ENCODE data around the gene STX4. TPM values are rescaled to one million over a fixed set of nuclear protein-coding genes. Genes with fewer than 3 reads are reported as not detected.

The STX4 gene
- polyA plus RNA-seq, 1 donor (not counting 4 experiments of a cell fraction or from before 2014, with no cell fraction given): 43.6 TPM

DNA sequence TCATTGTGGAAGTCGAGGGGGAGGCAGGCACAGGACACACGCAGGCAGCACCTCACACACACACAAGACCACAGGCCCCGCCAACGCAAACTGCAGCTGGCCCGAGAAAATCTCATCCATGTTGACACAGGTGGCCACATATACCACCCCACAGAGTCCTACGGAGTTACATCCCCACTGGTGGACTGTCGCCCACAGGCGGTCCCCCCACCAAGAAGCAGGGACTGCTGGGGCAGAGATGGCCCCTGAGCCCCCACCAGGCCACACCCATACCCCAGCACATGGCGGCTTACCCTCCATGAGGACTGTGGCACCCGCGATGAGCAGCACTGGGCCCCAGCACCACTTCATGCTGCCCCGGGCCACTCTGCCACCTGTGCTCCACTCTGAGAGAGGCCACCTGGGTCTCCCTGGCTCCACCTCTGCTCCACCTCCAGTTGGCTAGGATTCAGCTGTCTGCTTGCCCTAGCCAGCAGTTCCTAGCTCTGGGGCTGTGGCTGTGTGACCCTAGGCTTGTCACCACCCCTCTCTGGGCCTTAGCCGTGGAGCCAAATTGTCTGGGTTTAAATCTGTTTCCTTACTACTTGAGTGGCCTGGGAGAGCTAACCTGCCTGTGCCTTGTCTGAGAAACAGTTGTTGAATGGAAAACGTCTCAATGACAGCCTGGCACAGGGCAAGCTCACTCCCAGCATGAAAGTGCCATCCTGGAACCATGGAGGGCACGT lies 55.3 kb downstream of the STX4 start, which contains the start of gene PRSS53:
Gene PRSS53, minus strand, starts transcription at position 485 of the 725 bp plus-strand sequence. Its CDS starts 134 bp downstream, at position 351.
- Histone ChIP-seq H3K4me1 (ENCODE audit: control insufficient read depth, extremely low read depth, insufficient read depth, low read length) (peaks cover 15% of the 10 kb centered on the region), H3K27ac (ENCODE audit: control insufficient read depth, insufficient read depth, low read length) (no peak within 1 kb of the TSS), H3K9me3 (ENCODE audit: control insufficient read depth, low read depth, low read length) (no peaks in the 10 kb centered on the region), H3K9ac (ENCODE audit: control insufficient read depth, extremely low read depth, insufficient read depth, low read length) (no peak within 1 kb of the TSS), H2AFZ (ENCODE audit: control insufficient read depth, low read length) (no peak within 1 kb of the TSS), H3K4me2 (ENCODE audit: control insufficient read depth, extremely low read depth, insufficient read depth, low read depth, low read length) (no peak within 1 kb of the TSS), H3K79me2 (ENCODE audit: control insufficient read depth, insufficient read depth, low read length) (peaks cover 20% of the 10 kb centered on the region), H3K36me3 (ENCODE audit: control insufficient read depth in 2 of 2, extremely low read depth in 1 of 2, insufficient read depth in 2 of 2, low read length in 2 of 2) (peaks cover 7 to 12% of the 10 kb centered on the region in 2 experiments), H3K4me3 (ENCODE audit: control insufficient read depth in 2 of 3, extremely low read depth in 1 of 3, insufficient read depth in 2 of 3, low read depth in 1 of 3, low read length in 3 of 3) (no peak within 1 kb of the TSS), H4K20me1 (ENCODE audit: control insufficient read depth, extremely low read depth, insufficient read depth, low read length) (no peaks in the 10 kb centered on the region), H3K9me1 (ENCODE audit: control insufficient read depth, extremely low read depth, insufficient read depth, low read length) (no peaks in the 10 kb centered on the region), H3K27me3 (ENCODE audit: control insufficient read depth, extremely low read depth, insufficient read depth, low read length) (no peaks in the 10 kb centered on the region)
- dilution Hi-C loops (cut with MboI; ENCODE audit: extremely low pct_ligation_motif_present, low sequenced_read_pairs): no loop called here
- TF ChIP-seq, protein P1, sequence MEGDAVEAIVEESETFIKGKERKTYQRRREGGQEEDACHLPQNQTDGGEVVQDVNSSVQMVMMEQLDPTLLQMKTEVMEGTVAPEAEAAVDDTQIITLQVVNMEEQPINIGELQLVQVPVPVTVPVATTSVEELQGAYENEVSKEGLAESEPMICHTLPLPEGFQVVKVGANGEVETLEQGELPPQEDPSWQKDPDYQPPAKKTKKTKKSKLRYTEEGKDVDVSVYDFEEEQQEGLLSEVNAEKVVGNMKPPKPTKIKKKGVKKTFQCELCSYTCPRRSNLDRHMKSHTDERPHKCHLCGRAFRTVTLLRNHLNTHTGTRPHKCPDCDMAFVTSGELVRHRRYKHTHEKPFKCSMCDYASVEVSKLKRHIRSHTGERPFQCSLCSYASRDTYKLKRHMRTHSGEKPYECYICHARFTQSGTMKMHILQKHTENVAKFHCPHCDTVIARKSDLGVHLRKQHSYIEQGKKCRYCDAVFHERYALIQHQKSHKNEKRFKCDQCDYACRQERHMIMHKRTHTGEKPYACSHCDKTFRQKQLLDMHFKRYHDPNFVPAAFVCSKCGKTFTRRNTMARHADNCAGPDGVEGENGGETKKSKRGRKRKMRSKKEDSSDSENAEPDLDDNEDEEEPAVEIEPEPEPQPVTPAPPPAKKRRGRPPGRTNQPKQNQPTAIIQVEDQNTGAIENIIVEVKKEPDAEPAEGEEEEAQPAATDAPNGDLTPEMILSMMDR (optimal IDR thresholded peaks at IDR 0.05 in 1 of 3, IDR thresholded peaks at IDR 0.05 in 1 of 3, conservative IDR thresholded peaks at IDR 0.05 in 1 of 3; ENCODE audit: extremely low read depth in 1 of 3, insufficient read depth in 2 of 3, low read length in 3 of 3): no peak
- no peak for TF ChIP-seq EZH2 (IDR thresholded peaks at IDR 0.05; ENCODE audit: low read length)
- DNase-seq (ENCODE audit: low read depth, low spot score) (no peak), FAIRE-seq (no peak)

GRCh38 chr16:31089199-31089598 lies 55.8 kb downstream of the STX4 start:
- H3K4me3 ChIP-seq (ENCODE audit: control insufficient read depth in 2 of 3, extremely low read depth in 1 of 3, insufficient read depth in 2 of 3, low read depth in 1 of 3, low read length in 3 of 3): no peak overlapping the region
- H2AFZ ChIP-seq (ENCODE audit: control insufficient read depth, low read length): no peak overlapping the region
- no peak overlapping the region for H3K27ac ChIP-seq (ENCODE audit: control insufficient read depth, insufficient read depth, low read length)
- no peak overlapping the region for H3K4me2 ChIP-seq (ENCODE audit: control insufficient read depth, extremely low read depth, insufficient read depth, low read depth, low read length)
- FAIRE-seq: no peak
- no peak for DNase-seq (ENCODE audit: low read depth, low spot score)
- H3K9ac ChIP-seq (ENCODE audit: control insufficient read depth, extremely low read depth, insufficient read depth, low read length): no peak overlapping the region
- no peaks in the 10 kb centered on the region for H4K20me1 ChIP-seq (ENCODE audit: control insufficient read depth, extremely low read depth, insufficient read depth, low read length)
- peaks cover 18% of the 10 kb centered on the region for H3K4me1 ChIP-seq (ENCODE audit: control insufficient read depth, extremely low read depth, insufficient read depth, low read length)
- H3K9me1 ChIP-seq (ENCODE audit: control insufficient read depth, extremely low read depth, insufficient read depth, low read length): no peaks in the 10 kb centered on the region
- peaks cover 7 to 12% of the 10 kb centered on the region in 2 experiments for H3K36me3 ChIP-seq (ENCODE audit: control insufficient read depth in 2 of 2, extremely low read depth in 1 of 2, insufficient read depth in 2 of 2, low read length in 2 of 2)
- dilution Hi-C loops (cut with MboI; ENCODE audit: extremely low pct_ligation_motif_present, low sequenced_read_pairs): no loop called here
- H3K79me2 ChIP-seq (ENCODE audit: control insufficient read depth, insufficient read depth, low read length): peaks cover 26% of the 10 kb centered on the region
- H3K27me3 ChIP-seq (ENCODE audit: control insufficient read depth, extremely low read depth, insufficient read depth, low read length): no peaks in the 10 kb centered on the region
- no peak for TF ChIP-seq EZH2 (IDR thresholded peaks at IDR 0.05; ENCODE audit: low read length)
- TF ChIP-seq, protein P1 (optimal IDR thresholded peaks at IDR 0.05 in 1 of 3, IDR thresholded peaks at IDR 0.05 in 1 of 3, conservative IDR thresholded peaks at IDR 0.05 in 1 of 3; ENCODE audit: extremely low read depth in 1 of 3, insufficient read depth in 2 of 3, low read length in 3 of 3): no peak
- H3K9me3 ChIP-seq (ENCODE audit: control insufficient read depth, low read depth, low read length): no peaks in the 10 kb centered on the region

Other genes starting within 250 kb of the STX4 start
- gene ZNF629, start 246.4 kb upstream of the STX4 start, polyA plus RNA-seq: 3.6 to 6.0 TPM (median 4.1 TPM) in 3 replicates
- gene BCL7C, start 139.5 kb upstream of the STX4 start, polyA plus RNA-seq: 18.5 to 22.4 TPM (median 19.2 TPM) in 3 replicates
- 2.1 to 3.2 TPM (median 2.6 TPM) in 3 replicates for gene CTF1, start 136.9 kb upstream of the STX4 start, polyA plus RNA-seq
- 9.6 to 15.0 TPM (median 10.2 TPM) in 3 replicates for gene FBXL19, start 110.0 kb upstream of the STX4 start, polyA plus RNA-seq
- 8.1 to 12.7 TPM (median 10.8 TPM) in 3 replicates for gene ORAI3, start 84.5 kb upstream of the STX4 start, polyA plus RNA-seq
- gene SETD1A, start 75.8 kb upstream of the STX4 start, polyA plus RNA-seq: 0.94 to 3.7 TPM (median 1.1 TPM) in 3 replicates
- gene HSD3B7, start 48.4 kb upstream of the STX4 start, polyA plus RNA-seq: 2.0 to 3.5 TPM (median 2.4 TPM) in 3 replicates
- gene STX1B, start 22.9 kb upstream of the STX4 start, polyA plus RNA-seq: 0.34 to 0.55 TPM (median 0.50 TPM) in 3 replicates
- gene ZNF668, start 40.7 kb downstream of the STX4 start, polyA plus RNA-seq: 5.5 to 9.4 TPM (median 8.3 TPM) in 3 replicates
- gene ZNF646, start 40.9 kb downstream of the STX4 start, polyA plus RNA-seq: 2.5 to 4.3 TPM (median 2.7 TPM) in 3 replicates
- 0.50 to 1.2 TPM (median 0.97 TPM) in 3 replicates for gene PRSS53, start 55.4 kb downstream of the STX4 start, polyA plus RNA-seq
- 73.6 to 118 TPM (median 96.1 TPM) in 3 replicates for gene VKORC1, start 61.2 kb downstream of the STX4 start, polyA plus RNA-seq
- gene BCKDK, start 74.8 kb downstream of the STX4 start, polyA plus RNA-seq: 17.2 to 35.7 TPM (median 19.9 TPM) in 3 replicates
- gene KAT8, start 84.1 kb downstream of the STX4 start, polyA plus RNA-seq: 25.9 to 26.4 TPM (median 26.1 TPM) in 3 replicates
- gene PRSS8, start 102.2 kb downstream of the STX4 start, polyA plus RNA-seq: 31.2 to 65.3 TPM (median 46.4 TPM) in 3 replicates
- gene PRSS36, start 116.5 kb downstream of the STX4 start, polyA plus RNA-seq: 0.08 to 0.95 TPM (median 0.43 TPM) in 3 replicates
- 88.0 to 210 TPM (median 199 TPM) in 3 replicates for gene FUS, start 146.6 kb downstream of the STX4 start, polyA plus RNA-seq
- 46.4 to 84.9 TPM (median 58.1 TPM) in 3 replicates for gene PYCARD, start 169.2 kb downstream of the STX4 start, polyA plus RNA-seq
- under 0.01 TPM in 1 of 3 replicates, not detected in the others for gene TRIM72, start 180.6 kb downstream of the STX4 start, polyA plus RNA-seq
- gene PYDC1, start 183.6 kb downstream of the STX4 start, polyA plus RNA-seq: not detected in 3 replicates
- gene ITGAM, start 226.4 kb downstream of the STX4 start, polyA plus RNA-seq: 0.11 to 0.30 TPM (median 0.13 TPM) in 3 replicates